Suprapubic skin (tissue), 3 donors: Measurements from ENCODE around the gene MPLKIP.

Experiments
- POLR2A ChIP-seq, 2 donors: fragments of 450-650 bp; IDR thresholded peaks; one replicate each; pipeline ENCODE4 v1.6.1; 2017; ENCODE audit warnings: antibody characterized with exemption in 2 of 2, mild to moderate bottlenecking in 2 of 2, moderate library complexity in 2 of 2
- TF ChIP-seq, protein P1 (sequence below), 2 donors: fragments of 200-600 bp in 1 of 2; fragments of 450-650 bp in 1 of 2; sonication (generic) in 1 of 2; IDR thresholded peaks; one replicate each; pipeline ENCODE4 v1.5.1; 2016 to 2019; ENCODE audit warnings: antibody characterized with exemption in 2 of 2, mild to moderate bottlenecking in 1 of 2, moderate library complexity in 1 of 2

DNA sequence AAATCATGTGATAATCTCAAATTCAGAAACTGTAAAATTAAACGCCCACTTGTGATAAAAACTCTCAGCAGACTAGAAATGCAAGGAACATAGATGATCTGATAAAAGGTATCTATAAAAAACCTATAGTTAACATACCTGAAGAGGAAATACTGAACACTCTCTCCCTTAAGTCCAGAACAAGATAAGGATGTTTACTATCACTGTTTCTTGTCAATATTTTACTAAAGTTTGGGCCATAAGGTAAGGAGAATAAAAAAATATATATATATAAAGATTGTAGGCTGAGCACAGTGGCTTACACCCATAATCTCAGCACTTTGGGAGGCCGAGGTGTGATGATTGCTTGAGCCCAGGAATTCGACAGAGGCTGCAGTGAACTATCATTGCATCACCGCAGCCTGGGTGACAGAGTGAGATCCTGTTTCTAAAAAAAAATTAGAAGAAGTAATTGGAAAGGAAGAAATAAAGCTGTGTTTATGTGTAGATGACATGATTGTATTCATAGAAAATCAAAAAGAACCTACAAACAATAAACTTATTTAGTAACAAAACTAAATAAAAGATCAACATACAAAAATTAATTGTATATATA is 28.4 kb downstream of the MPLKIP start:
- TF ChIP-seq, protein P1, sequence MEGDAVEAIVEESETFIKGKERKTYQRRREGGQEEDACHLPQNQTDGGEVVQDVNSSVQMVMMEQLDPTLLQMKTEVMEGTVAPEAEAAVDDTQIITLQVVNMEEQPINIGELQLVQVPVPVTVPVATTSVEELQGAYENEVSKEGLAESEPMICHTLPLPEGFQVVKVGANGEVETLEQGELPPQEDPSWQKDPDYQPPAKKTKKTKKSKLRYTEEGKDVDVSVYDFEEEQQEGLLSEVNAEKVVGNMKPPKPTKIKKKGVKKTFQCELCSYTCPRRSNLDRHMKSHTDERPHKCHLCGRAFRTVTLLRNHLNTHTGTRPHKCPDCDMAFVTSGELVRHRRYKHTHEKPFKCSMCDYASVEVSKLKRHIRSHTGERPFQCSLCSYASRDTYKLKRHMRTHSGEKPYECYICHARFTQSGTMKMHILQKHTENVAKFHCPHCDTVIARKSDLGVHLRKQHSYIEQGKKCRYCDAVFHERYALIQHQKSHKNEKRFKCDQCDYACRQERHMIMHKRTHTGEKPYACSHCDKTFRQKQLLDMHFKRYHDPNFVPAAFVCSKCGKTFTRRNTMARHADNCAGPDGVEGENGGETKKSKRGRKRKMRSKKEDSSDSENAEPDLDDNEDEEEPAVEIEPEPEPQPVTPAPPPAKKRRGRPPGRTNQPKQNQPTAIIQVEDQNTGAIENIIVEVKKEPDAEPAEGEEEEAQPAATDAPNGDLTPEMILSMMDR (IDR thresholded peaks at IDR 0.05): no peak
- TF ChIP-seq POLR2A (IDR thresholded peaks at IDR 0.05): no peak
